Duodenal mucosa (tissue), 2 donors: Measurements from ENCODE around the gene CASKIN1.

Source experiments
- H3K27ac ChIP-seq: one replicate; pipeline ENCODE4 v1.7.0; 2013; ENCODE audit warnings: low read depth, low read length
- H3K27me3 ChIP-seq, 2 donors: one replicate each; pipeline ENCODE4 v1.7.0; 2013; ENCODE audit warnings: low read length in 2 of 2, control low read depth in 1 of 2; ENCODE audit not compliant: insufficient read depth in 2 of 2, control insufficient read depth in 1 of 2
- H3K36me3 ChIP-seq, 2 donors: one replicate each; pipeline ENCODE4 v1.7.0; 2013; ENCODE audit warnings: low read length in 2 of 2, control low read depth in 1 of 2; ENCODE audit not compliant: insufficient read depth in 2 of 2, control insufficient read depth in 1 of 2
- H3K4me1 ChIP-seq, 2 donors: one replicate each; pipeline ENCODE4 v1.7.0; 2013; ENCODE audit warnings: low read length in 2 of 2, control low read depth in 1 of 2; ENCODE audit not compliant: insufficient read depth in 2 of 2, control insufficient read depth in 1 of 2
- H3K4me3 ChIP-seq, 2 donors: one replicate each; pipeline ENCODE4 v1.7.0; 2013; ENCODE audit warnings: low read length in 2 of 2, low read depth in 1 of 2
- H3K9ac ChIP-seq, 2 donors: one replicate each; pipeline ENCODE4 v1.7.0; 2013; ENCODE audit warnings: low read length in 2 of 2, low read depth in 1 of 2
- H3K9me3 ChIP-seq, 2 donors: one replicate each; pipeline ENCODE4 v1.7.0; 2013; ENCODE audit warnings: low read length in 2 of 2, control low read depth in 1 of 2; ENCODE audit not compliant: control insufficient read depth in 1 of 2

CASKIN1 gene

GRCh38 chr16:2223942-2224486 is 27.6 kb upstream of the CASKIN1 start:
- Histone ChIP-seq H3K4me3 (peak overlapping the region; percentile 73 to 86), H3K36me3 (peaks cover 4 to 8% of the 10 kb centered on the region in 2 donors), H3K27me3 (no peaks in the 10 kb centered on the region), H3K9ac (peak overlapping the region; percentile 76 to 87), H3K27ac (peak overlapping the region; percentile 85), H3K4me1 (peaks cover 14 to 18% of the 10 kb centered on the region in 2 donors), H3K9me3 (no peaks in the 10 kb centered on the region)

GRCh38 chr16:2223221-2223941 is 27.0 kb upstream of the CASKIN1 start, which contains the start of gene E4F1:
Gene E4F1 (plus strand): TSS chr16:2223591. CDS start chr16:2223614, 23 bp downstream.
- H3K9ac ChIP-seq, result peak within 1 kb of the TSS; percentile 76 to 87
- H3K9me3 ChIP-seq, result no peaks in the 10 kb centered on the region
- H3K4me3 ChIP-seq, result peak within 1 kb of the TSS; percentile 73 to 86
- H3K36me3 ChIP-seq, result peaks cover 0 to 2% of the 10 kb centered on the region in 2 donors
- H3K27me3 ChIP-seq, result no peaks in the 10 kb centered on the region
- H3K27ac ChIP-seq, result peak within 1 kb of the TSS; percentile 85
- H3K4me1 ChIP-seq, result peaks cover 14 to 18% of the 10 kb centered on the region in 2 donors

DNA sequence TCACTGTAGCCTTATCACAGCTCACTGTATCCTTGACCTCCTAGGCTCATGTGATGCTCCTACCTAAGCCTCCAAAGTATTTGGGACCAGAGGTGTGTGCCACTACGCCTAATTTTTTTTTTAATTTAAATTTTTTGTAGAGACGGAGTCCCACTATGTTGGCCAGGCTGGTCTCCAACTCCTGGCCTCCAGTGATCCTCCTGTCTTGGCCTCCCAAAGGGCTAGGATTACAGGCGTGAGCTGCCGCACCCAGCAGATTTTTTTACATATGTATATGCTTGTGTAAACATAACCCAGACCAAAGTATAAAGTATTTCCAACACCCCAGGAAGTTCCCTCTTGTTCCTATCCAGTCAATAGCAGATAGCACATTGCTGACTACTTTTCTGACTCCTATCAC is 19.9 kb upstream of the CASKIN1 start:
- peaks cover 21% of the 10 kb centered on the region in 2 donors for H3K4me1 ChIP-seq
- peaks cover 0 to 9% of the 10 kb centered on the region in 2 donors for H3K36me3 ChIP-seq
- H3K9me3 ChIP-seq, result no peaks in the 10 kb centered on the region
- no peak overlapping the region for H3K9ac ChIP-seq
- no peak overlapping the region for H3K27ac ChIP-seq
- H3K27me3 ChIP-seq, result no peaks in the 10 kb centered on the region
- H3K4me3 ChIP-seq, result no peak overlapping the region

GRCh38 chr16:2214719-2214968 is 18.2 kb upstream of the CASKIN1 start, which contains the start of gene PGP:
Gene PGP (minus strand): TSS chr16:2214840. CDS start chr16:2214777, 63 bp downstream.
- Histone ChIP-seq H3K9ac (peak within 1 kb of the TSS; percentile 66 to 81), H3K36me3 (peaks cover 0 to 11% of the 10 kb centered on the region in 2 donors), H3K4me3 (peak within 1 kb of the TSS; percentile 68 to 86), H3K27me3 (no peaks in the 10 kb centered on the region), H3K27ac (peak within 1 kb of the TSS; percentile 85), H3K4me1 (peaks cover 21% of the 10 kb centered on the region in 2 donors), H3K9me3 (no peaks in the 10 kb centered on the region)

DNA sequence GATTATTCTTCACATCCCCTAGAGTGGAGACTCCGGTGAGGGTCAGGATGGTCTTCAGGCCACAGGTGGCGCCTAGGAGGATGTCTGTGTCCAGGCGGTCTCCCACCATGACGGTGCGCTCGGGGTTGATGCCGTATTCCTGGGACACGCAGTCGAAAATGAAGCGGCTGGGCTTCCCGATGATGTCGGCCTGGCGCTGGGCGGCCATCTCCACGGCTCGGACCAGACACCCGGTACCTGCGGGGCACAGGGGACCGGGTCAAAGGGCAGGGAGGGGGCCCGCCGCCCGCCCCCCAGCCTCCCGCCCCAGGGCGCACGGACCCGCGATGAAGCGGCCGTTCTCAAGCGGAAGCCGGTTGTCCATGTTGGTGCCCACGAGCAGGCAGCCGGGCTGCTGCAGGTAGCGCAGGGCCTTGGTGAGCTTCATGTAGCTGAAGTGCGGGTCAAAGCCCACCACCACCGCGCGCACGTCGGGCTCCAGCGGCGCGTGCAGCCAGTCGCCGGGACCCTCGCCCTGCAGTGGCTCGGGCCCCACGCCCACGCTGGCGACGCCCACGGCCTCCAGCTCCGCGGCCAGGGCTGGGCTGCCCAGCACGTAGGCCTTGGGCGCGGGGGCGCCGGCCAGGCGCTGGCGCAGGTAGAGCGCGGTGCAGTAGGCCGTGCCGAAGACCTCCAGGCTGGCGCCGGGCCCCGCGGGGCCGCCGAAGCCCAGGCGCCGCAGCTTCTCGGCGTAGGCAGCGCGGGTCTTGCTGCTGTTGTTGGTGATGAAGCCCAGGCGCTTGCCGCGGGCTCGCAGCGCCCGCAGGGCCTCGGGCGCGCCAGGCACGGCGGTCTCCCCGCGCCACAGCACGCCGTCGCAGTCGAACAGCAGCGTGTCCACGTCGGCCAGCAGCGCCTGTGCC is 17.7 kb upstream of the CASKIN1 start:
- peaks cover under 1 to 17% of the 10 kb centered on the region in 2 donors for H3K36me3 ChIP-seq
- peaks cover 21% of the 10 kb centered on the region in 2 donors for H3K4me1 ChIP-seq
- peak overlapping the region; percentile 66 to 81 for H3K9ac ChIP-seq
- no peaks in the 10 kb centered on the region for H3K27me3 ChIP-seq
- H3K9me3 ChIP-seq, result no peaks in the 10 kb centered on the region
- H3K27ac ChIP-seq, result peak overlapping the region; percentile 62
- H3K4me3 ChIP-seq, result peak overlapping the region; percentile 68 to 86

GRCh38 chr16:2212362-2213324 is 16.2 kb upstream of the CASKIN1 start:
- peaks cover 21% of the 10 kb centered on the region in 2 donors for H3K4me1 ChIP-seq
- H3K4me3 ChIP-seq, result peak overlapping the region; percentile 65 to 86
- no peak overlapping the region for H3K27ac ChIP-seq
- peaks cover 14 to 30% of the 10 kb centered on the region in 2 donors for H3K36me3 ChIP-seq
- no peaks in the 10 kb centered on the region for H3K27me3 ChIP-seq
- H3K9me3 ChIP-seq, result no peaks in the 10 kb centered on the region
- peak overlapping the region; percentile 43 to 66 for H3K9ac ChIP-seq

GRCh38 chr16:2211923-2212347 is 15.5 kb upstream of the CASKIN1 start:
- no peak overlapping the region for H3K27ac ChIP-seq

DNA sequence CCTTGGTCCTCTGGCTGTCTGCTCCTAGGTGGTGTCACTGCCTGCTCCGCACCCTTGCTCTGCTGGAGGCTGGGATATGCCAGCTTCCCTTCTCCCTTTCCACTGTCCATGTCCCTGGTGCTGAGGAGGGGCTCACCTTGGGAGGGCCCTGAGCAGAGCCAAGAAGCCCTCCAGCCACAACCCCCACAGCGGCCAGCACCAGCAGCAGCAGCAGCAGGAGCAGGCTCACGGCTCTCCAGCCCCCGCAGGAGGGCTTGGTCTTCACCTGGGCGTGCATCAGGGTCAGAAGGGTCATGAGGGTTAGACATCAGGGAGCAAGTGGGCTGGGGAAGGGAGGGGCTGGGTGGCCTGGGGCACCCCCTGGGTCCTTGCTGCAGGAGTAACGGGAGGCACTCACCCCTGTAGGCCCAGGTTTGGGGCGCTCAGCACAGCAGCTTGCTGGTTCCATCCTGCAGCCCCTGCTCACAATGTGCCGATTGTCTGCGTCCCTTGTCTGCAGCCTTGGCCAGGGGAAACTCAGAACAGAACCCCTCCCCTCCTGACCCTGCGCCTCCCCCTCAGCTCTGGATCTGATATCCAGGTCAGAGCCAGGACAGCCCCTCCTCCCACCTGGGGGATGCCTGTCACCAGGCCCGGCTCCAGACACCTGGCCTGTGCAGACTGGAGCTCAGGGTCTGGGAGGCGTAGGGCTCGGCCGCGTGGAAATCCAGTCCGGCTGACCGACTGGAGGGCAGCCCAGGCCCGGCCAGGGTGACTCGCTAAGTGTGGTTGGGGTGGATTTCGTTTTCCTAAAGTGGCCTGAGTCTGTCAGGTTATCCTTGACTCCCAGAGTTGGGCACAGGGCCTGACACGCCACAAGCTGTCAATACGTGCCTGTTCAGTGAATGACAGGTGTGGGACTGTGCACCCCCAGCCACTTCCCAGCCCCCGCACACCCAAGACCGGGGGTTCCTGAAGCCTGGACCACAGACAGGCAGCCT is 14.3 kb upstream of the CASKIN1 start, which contains the start of gene BRICD5:
TSS of gene BRICD5 (minus strand) at position 478 of the 980 bp plus-strand sequence. CDS start at position 448, 30 bp downstream.
- Histone ChIP-seq H3K4me3 (no peak within 1 kb of the TSS), H3K36me3 (peaks cover 16 to 36% of the 10 kb centered on the region in 2 donors), H3K9ac (no peak within 1 kb of the TSS), H3K4me1 (peaks cover 29 to 37% of the 10 kb centered on the region in 2 donors), H3K27me3 (no peaks in the 10 kb centered on the region), H3K9me3 (no peaks in the 10 kb centered on the region), H3K27ac (no peak within 1 kb of the TSS)

More at GRCh38 chr16:2211923-2212347, 15.5 kb upstream of the CASKIN1 start:
- Histone ChIP-seq H3K4me1 (peaks cover 21 to 25% of the 10 kb centered on the region in 2 donors), H3K9ac (peak overlapping the region in 1 of 2 donors; percentile 66), H3K27me3 (no peaks in the 10 kb centered on the region), H3K9me3 (no peaks in the 10 kb centered on the region), H3K4me3 (no peak overlapping the region), H3K36me3 (peaks cover 16 to 36% of the 10 kb centered on the region in 2 donors)
